Anterior cingulate cortex (tissue), 58 donors: ENCODE measurements around the gene DACH1.
"Not testable (repeated sequence)": the region's sequence is repeated elsewhere in the genome, so short reads cannot be mapped to it uniquely, and the experiment has no call there.

Source experiments
- DNase-seq, 58 donors: peaks; one replicate each; lab custom pipeline; 2025; lab: John Stamatoyannopoulos, UW

DACH1 gene

DNA sequence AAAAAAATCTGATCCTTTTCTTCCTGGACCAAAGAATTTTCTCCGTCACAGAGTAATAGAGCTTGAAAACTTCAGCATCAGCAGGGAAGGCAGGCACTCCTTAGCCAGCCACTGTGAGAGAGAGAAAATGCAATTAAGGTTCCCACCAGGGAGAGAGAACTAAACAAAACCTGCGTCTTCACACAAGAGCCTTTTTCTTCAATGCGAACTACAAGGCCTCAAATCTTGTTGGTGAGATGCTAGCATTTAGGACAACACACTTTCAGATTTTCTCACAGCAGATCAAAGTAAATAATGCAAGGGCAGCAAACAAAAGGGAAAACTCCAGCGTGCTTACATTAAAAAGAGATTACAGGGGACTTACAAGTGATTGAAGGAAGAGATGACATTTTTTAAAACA is 80.1 kb downstream of the DACH1 start:
- DNase-seq: no peak

DNA sequence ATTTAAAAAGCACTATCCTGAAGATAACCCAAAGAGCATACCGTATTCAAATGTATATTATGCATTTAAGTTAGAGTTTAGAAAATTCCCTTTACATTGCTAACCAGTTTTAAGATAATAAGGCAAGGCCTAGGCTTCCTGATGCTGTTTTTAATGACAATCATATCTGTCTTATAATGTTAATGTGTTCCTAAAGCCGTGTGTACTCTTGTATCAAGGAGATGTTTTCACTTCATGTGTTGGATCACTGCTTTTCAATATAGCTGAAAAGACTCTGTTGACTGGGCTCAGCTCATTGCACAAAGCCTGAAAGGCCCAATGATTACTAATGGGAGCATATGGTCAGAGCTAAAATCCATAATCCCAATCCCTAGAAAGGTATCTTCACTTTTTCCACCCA is 81.6 kb downstream of the DACH1 start:
- no peak for DNase-seq

DNA sequence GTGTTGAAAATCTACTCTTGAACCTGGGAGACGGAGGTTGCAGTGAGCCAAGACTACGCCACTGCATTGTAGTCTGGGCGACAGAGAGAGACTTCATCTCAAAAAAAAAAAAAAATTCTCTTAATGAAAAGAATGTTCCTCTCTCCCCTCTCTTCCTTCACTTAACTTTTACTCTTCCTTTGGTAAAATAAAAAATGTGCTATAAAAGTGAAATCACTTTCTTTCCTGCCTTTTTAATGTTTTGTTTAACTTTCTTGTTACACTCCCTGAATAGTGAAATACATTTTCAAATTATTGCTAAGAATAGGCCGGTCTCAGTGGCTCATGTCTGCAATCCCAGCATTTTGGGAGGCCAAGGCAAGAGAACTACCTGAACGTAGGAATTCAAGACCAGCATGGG is 86.5 kb downstream of the DACH1 start:
- DNase-seq: no peak

DNA sequence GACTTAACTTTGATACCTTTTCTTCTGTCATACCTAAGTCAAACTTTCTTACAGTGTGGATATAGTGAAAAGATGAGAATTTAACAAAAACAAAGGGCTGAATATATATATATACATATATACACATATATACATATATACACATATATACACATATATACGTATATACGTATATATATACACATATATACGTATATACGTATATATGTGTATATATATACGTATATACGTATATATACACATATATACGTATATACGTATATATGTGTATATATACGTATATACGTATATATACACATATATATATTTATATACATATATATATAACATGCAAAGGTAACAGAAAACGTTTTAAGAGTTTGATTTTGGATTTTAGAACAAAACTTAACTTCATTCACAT is 88.0 kb downstream of the DACH1 start:
- not testable (repeated sequence) for DNase-seq

DNA sequence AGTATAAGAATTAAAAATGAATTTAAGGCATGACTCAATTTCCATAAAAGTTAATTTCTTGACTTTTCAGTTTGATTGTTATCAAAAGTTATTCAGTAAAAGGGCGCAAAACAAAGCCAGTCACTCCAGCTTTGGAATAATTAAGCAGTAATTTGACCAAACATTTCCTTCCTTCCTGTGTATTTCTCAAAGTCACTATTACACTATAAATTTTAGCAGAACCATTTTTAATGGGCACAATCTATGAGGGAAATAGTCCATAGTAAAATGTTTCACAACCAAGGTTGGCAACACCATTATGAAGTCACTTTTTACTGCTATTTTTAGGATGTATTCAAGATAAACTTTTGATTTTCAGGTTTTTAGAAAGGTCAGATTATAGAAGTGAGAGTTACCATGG is 91.0 kb downstream of the DACH1 start:
- no peak for DNase-seq

DNA sequence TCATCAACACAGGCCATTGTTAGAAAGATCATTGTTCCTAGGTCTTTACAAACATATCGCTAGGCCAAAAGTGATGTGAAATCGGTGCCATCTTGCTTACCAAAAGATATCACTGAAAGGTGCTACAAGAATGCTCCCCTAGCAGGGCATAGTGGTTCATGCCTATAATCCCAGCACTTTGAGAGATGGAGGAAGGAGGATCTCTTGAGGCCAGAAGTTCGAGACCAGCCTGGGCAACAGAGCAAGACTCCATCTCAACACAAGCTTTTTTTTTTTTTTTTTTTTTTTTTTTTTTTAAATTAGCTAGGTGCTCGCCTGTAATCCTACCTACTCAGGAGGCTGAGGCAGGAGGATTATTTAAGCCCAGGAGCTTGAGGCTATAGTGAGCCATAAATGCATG is 92.1 kb downstream of the DACH1 start:
- no peak for DNase-seq

DNA sequence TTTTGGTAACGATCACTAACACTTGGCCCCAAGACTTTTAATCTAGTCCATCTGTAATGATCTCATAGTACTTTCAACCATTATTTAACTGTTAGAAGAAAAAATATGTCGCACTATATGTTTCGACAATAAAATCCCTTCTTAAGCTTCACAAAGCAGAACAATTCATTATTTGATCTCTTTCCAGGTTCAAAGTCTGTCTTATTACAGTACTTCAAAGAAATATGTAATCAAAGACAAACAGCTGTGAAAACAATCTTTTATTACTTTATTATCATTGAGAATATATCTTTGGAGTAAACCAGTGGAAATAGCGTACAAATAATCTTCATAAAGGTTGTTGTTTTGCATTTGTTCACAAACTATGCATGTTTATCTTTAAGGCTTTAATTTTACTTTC is 93.5 kb downstream of the DACH1 start:
- DNase-seq: no peak

DNA sequence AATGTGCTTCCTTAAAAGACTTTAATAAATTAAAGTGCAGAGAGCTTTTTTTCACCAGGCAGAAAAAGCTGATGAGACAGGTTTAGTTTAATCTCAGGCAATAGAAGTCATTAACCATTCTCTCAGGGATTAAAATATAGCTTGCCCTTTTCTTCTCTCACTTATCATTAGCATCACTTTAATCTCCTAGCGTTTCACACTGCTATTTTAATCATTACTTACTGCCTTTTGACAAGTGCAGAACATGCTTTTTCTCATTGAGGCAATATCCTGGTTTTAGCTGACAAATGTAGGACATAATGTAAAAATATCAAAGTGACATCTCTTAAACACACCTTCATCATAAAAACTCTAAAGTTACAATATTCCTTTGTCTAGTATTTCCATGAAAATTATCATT is 94.6 kb downstream of the DACH1 start:
- no peak for DNase-seq

DNA sequence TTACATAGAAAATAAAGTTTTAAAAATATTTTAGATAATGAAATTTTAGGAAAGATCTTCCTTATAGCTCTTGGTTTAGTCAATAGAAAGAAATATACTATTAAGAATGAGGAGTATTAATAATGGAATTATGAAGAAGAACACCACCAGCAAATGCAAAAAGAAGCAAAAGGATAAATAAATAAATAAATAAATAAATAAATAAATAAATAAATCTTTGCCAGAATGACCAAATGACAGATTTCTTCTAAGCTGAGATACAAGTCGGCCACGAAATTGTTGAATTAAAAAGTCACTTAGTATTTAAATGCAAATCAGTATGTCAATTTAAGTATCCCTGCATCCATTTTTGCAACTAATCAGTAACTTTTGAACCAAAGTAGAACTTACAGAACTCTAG is 95.9 kb downstream of the DACH1 start:
- DNase-seq: no peak

DNA sequence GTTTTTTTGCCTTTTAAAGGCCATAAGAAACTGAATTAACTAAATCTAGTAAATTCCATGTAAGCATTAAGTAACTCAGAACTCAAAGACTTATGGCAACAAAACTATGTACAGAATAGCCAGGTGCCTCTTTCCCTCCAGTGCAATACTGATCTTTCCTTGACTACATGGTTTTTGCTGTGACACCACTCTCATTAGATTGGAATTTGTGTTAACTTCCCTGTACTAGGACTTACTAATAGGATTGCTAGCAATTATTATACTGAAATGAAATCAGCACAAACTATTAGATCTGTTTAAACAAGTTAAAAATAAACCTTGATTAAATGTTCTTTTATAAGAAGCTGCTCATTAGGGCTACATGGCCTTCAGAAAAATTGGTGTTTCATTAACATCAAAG is 96.3 kb downstream of the DACH1 start:
- DNase-seq: no peak

DNA sequence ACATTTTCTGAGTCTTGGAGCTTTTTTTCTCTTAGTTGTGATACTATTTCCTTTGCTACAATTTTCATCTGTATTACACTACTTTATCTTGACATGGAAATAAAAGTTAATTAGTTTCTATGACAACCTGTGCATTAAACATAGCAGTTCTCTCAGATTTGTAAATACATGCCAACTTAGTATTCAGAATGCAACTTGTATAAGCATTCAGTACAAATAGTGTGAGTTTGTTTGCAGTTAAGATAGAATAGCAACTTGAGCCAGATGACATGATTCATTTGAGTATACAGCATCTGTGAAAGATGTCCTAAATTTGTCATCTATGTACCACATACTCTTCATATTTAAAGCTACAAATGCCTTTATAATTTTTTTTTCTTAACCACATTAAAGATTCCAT is 98.1 kb downstream of the DACH1 start:
- no peak for DNase-seq

DNA sequence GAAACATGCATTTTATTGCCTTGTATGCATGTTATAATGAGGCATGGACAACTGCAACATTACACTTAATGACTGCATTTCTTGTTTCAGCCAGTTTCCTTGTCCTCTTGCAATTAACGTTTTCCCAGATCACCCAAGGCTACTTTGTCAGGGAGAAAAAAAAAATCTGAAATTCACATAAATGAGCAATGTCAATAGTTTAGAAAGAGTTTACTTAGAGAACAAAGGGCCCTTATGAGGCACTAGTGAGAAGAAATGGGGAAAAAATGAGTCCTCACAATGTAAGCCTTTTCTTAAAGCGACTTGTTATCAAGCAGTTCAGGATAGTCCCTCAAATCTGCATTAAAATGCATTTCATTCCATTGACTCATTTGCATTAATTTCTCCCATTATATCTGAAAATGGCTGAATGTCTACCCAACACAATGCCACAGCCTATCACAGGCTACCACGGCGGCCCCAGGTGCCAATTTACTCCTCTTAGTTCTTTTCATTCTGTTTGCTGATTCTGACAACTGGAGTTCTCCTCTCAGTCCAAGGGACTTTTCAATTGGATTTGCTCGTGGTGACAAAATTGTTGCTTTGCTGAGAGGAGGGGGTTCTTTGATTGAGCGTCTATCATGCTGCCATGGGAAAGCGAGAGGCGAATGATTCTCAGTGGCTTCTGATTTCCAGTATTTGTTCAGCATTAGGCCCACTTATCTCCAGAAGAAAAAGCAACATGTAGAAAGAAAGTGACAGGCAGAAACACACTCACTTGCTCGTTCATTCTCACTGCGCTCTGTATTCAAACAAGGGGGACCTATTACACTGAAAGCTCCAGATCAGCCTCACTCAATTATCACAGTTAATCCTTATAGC is 107.1 kb downstream of the DACH1 start:
- no peak for DNase-seq

DNA sequence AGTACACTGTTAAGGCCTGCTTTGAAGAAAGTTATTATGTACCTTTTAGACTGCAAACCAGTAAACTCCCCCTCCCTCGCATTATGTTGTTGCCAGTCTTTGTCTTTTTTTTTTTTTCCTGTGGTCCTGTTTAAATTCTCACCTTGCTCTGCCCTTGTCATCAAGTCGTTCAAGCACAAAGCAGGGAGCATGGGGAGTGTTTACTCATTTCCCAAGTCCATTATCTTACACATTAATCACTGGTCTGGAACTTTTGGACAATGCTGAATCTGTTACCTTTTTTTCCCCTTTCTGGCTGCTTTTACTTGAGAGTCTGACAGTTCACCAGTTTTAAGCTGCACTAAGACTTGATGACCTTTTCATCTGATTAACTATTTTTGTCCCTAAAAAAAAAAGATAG is 108.2 kb downstream of the DACH1 start:
- no peak for DNase-seq

DNA sequence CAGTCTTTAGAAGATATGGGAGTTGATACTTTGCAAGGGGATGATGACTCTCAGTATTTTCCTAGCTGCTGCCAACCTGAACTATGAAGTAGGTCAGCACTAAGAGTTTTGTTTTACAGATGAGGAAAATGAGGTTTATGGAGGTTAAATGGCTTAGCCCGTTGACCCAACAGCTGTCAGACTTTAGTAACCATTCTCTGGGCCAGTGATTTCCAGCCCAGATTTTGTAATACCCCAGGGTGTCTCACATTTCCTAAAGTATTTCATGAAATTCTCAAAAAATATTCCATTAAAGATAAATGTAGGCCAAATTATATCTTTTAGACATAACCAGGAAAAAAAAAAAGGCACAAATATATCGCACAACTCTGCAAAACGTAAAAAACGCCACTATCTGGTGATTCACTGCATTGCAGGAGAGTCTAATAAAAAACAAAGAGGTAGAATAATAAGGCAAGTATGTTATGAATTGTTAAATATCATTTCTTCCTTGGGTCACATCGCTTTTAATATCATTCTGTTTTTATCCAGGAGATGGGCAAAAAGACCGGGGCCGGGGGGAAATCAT is 112.5 kb downstream of the DACH1 start:
- DNase-seq: no peak

DNA sequence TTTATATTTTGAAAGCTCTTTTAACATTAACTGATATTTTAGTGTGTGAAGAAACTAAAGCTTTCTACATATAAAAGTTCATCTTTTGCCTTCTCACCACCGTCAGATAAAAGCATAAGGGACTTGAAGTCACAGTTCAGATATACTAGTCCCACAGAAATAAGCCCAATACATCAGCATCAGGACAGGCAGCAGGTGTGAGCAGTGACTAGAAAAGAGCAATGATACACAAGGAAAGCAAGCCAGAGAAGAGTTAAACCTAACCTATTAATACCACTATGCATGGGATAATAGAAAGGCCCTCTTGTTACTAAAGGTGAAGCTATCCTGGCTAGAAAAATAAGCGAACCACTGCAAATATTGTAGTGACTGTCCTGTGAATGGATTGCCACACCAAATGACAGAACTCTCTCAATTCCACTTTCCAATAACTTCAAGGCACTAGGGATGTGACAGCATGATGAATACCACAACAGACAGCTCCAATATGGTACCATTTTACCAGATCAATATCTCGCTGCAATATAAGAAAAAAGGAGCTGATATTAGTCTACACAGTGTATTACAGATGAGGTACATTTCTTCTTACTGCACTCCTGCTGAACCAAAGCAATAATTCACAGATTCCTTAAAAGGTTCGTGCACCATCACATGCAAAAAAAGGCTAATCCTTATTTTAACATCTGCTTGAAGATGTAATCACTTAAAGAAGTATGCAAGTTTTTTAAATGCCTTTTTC is 114.1 kb downstream of the DACH1 start:
- DNase-seq: no peak

DNA sequence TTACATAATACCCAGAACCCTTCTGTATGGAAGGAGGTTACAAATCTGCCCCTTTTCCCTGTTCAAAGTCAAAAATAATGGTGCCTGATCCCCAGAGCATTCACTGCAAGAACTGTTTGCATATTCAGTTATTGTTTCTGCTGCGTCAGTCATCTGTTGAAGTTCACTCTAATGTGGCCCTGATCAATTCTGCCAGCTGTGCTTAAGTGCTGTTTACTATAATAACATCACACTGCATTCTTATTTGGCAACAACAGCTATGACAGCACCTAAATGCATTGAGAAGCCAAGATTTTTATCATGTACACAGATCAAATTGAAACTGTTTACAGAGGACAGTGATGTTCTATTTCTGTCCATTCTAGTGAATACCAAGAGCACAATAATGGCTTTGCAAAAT is 115.9 kb downstream of the DACH1 start:
- no peak for DNase-seq

DNA sequence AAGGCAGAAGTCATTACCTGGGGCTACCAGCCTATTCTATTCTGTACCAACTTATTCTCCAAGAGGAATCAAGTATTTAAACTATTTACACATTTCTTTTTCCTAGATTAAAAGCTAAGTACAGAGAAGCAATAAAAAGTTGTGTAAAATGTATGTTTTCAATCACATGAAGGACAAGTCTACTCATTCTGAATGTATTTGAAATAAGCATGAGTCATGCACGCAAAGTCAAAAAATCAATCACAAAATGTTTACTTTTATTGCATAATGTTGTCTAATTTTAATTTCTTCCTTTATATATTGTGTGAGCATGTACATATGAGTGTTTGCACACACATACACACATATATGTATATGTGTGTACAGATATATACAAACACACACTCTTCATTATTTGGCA is 136.7 kb downstream of the DACH1 start:
- DNase-seq: no peak

DNA sequence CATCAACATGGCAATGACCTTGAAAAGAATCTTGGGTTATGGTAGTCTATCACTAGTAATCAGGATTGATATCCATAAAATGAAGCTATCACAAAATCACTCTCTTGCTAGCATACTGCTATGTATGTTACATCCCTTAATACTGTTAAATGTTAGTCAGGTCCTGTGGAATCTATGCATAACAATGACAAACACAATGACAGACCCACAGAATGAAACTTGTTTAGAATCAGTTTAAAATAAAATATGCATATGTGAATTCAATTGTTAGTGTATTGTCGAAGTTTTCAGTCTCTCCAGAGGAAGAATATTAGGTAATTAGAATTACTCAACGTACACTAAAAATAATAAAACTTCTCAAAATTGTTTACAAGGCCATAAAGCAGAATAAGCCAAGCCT is 137.6 kb downstream of the DACH1 start:
- DNase-seq: no peak

DNA sequence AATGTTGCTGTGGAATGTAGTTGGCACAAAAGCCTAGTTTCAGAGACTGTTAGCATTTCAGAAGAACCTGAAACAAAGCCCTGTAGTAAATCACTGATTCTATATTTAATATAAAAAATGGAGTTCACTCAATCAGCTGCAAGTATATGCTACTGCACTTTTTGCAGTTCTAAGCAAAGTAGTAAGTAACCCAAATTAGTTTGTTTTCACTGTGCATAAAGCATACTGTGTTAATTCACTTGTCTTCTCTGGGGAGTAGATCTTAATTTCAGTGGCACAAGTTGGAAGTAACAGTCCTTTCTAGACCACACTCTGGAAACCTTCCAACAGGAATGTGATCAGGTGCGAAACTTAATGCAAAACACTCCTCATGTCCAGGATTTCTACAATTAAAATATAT is 139.3 kb downstream of the DACH1 start:
- DNase-seq: no peak

DNA sequence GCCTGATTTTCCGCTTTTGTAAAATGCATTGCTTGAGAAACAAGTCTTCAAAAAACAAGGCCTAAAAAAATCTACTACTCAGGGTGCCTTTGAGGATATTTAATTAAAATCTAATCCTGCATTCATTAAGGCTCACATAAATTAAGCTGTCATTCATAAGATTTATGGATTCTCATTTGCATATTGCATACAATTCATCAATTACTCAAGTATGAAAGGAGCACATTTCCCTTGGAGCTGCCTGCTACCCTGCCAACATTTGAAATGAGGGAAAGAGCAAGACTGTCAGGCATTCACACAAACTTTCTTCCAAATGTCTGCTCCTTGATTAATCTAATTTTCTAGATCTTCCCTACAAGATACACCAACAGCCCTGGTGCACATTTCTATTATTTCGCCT is 140.0 kb downstream of the DACH1 start:
- DNase-seq: no peak

DNA sequence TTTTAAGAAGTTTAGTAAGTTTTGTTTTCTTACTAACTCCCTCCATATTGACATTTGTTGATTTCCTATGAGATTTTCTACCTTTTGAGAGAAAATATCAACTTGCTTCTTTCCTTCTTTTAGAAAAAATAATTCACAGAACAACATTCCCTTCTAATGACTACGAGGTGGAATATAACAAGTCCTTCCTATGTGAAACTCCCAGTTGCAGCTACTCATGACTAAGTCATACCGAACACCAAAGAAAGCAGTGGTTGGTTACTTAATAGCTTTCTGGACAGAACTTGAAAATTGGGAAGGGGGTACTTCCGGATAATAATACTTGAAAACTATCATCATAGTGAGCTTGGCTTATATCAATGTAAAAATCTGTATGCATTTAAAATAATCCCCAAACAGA is 144.8 kb downstream of the DACH1 start:
- DNase-seq: no peak

DNA sequence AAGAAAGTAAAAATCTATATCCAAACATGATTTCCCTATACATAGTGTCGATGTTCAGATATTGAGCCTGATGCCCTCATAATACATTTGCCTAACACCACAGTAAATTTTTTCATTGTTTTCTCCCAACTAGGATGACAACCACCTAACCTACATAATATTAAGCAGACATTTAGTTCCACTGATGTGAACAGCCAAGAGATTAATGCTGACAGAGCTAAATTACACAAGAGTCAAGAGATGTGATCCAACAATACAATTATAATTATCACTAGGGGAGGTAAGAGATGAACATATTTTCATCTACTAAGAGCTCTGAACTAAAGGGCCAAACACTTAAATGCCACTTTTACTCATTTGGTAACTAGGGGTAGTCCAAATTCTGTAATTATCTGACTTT is 145.9 kb downstream of the DACH1 start:
- DNase-seq: no peak
